Lower leg skin (tissue), 3 donors: Measurements from ENCODE around the gene FOSL2.

ENCODE experiments used
- CTCF ChIP-seq, 3 donors: fragments of 450-650 bp; IDR thresholded peaks; one replicate each; pipeline ENCODE4 v1.5.1; 2016; ENCODE audit warnings: antibody characterized with exemption in 3 of 3, mild to moderate bottlenecking in 3 of 3, moderate library complexity in 2 of 3
- POLR2A ChIP-seq, 2 donors: fragments of 450-650 bp; IDR thresholded peaks; one replicate each; pipeline ENCODE4 v1.6.1; 2016 to 2017; ENCODE audit warnings: antibody characterized with exemption in 2 of 2, mild to moderate bottlenecking in 1 of 2, moderate library complexity in 1 of 2

DNA sequence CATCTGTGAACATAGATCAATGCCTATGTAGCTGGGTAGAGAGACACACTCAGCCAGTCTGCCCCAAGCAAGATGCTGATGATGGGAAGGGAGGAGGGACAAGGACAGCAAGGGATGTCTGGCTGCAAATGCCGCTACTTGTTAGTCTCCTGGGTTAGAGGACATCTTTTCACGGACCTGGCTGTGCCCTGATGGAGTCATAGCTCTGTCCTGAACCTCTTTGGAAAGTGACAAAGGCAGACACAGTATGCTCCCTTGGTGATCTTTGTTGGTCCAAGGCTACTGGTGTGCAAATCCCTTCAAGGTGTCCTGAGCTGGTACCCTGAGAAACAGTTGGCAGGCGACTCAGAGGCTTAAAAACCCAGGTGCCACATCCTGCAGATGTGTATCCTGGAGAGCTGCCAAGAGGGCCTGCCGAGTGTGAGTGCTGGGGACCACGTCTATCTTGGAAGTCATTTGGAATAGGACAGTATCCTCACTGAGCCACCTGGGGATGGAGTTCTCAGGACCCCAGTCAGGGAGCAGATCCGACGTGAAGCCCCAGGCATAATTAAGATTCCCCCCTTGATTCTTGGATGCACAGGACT lies 10.8 kb downstream of the FOSL2 start:
- TF ChIP-seq CTCF (IDR thresholded peaks at IDR 0.05) = no peak
- no peak for TF ChIP-seq POLR2A (IDR thresholded peaks at IDR 0.05)
